Measurements from ENCODE around the gene COX6A2. TPM values are rescaled to one million over a fixed set of nuclear protein-coding genes. Genes with fewer than 3 reads are reported as not detected.

The COX6A2 gene
- polyA plus RNA-seq, 1 donor from 2014 or later = not detected

DNA sequence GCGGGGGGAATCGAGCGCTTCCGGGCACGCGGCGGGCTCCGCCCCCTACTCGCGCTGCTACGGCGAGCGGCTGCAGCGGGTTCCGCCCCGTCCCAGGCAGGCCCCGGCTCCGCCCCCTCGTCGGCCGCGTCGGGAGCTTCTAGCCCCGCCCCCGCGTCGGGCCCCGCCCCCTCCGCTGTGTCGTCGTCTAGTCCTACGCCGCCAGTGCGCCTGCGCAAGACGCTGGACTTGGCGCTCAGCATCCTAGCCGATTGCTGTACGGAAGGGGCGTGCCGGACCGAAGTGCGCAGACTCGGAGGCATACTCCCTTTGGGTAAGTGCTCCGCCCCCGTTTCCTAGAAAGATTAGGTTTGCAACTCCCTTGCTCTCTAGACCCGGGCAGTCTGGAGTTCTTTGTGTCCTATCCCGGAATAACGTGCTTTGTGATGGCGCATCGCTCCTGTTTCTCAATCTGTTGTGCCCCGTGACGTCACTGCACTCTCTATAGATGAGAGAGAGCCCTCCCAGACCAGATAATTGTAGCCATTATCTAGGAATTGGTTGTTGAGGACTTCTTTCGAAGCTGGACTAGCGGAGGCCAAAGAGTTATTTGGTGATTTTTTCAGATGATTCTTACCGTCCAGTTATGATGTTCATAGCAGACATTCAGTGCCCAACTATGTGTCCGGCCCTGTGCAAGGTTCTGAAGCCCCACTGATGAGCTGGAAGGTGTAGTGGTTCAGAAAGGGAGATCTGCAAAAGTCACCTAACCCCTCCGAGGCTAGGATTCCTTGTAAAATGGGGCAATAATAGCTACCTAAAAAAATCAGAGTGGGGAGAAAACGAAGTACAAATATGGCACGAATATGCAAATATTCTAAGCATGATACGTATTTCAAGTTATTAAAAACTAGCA lies 31.8 kb upstream of the COX6A2 start:
- peak overlapping the region; percentile 99 for H3K4me3 ChIP-seq (ENCODE audit: low read length)
- H2AFZ ChIP-seq (ENCODE audit: low read depth, low read length) = peak overlapping the region; percentile 93
- peak overlapping the region; percentile 98 for H3K4me2 ChIP-seq (ENCODE audit: low read length)
- H3K36me3 ChIP-seq (ENCODE audit: insufficient read depth, low read length) = no peaks in the 10 kb centered on the region
- peak overlapping the region; percentile 98 for H3K9ac ChIP-seq (ENCODE audit: low read length)
- H3K9me2 ChIP-seq (ENCODE audit: insufficient read depth, low read length) = no peaks in the 10 kb centered on the region
- no peaks in the 10 kb centered on the region for H3K27me3 ChIP-seq (ENCODE audit: insufficient read depth, low read depth, low read length)
- H3K9me3 ChIP-seq (ENCODE audit: low read length) = no peaks in the 10 kb centered on the region
- H3K27ac ChIP-seq (ENCODE audit: low read length) = peak overlapping the region; percentile 98
- no peaks in the 10 kb centered on the region for H4K20me1 ChIP-seq (ENCODE audit: insufficient read depth)
- TF ChIP-seq POLR2AphosphoS5 (IDR thresholded peaks at IDR 0.05) (peak; percentile 74), SMC3 (conservative IDR thresholded peaks at IDR 0.05; ENCODE audit: poor library complexity) (no peak), MXI1 (conservative IDR thresholded peaks at IDR 0.05; ENCODE audit: poor library complexity, severe bottlenecking) (no peak), RAD21 (conservative IDR thresholded peaks at IDR 0.05) (no peak), REST (IDR thresholded peaks at IDR 0.05; ENCODE audit: borderline replicate concordance) (no peak), EP300 (conservative IDR thresholded peaks at IDR 0.05; ENCODE audit: poor library complexity, severe bottlenecking) (no peak), TAF1 (IDR thresholded peaks at IDR 0.05; ENCODE audit: low read depth) (peak; percentile 16), EZH2 (IDR thresholded peaks at IDR 0.05; ENCODE audit: borderline replicate concordance, insufficient read depth, low read length, poor library complexity, severe bottlenecking) (no peak)
- TF ChIP-seq, protein P1, sequence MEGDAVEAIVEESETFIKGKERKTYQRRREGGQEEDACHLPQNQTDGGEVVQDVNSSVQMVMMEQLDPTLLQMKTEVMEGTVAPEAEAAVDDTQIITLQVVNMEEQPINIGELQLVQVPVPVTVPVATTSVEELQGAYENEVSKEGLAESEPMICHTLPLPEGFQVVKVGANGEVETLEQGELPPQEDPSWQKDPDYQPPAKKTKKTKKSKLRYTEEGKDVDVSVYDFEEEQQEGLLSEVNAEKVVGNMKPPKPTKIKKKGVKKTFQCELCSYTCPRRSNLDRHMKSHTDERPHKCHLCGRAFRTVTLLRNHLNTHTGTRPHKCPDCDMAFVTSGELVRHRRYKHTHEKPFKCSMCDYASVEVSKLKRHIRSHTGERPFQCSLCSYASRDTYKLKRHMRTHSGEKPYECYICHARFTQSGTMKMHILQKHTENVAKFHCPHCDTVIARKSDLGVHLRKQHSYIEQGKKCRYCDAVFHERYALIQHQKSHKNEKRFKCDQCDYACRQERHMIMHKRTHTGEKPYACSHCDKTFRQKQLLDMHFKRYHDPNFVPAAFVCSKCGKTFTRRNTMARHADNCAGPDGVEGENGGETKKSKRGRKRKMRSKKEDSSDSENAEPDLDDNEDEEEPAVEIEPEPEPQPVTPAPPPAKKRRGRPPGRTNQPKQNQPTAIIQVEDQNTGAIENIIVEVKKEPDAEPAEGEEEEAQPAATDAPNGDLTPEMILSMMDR (IDR thresholded peaks at IDR 0.05; ENCODE audit: poor library complexity, severe bottlenecking) = no peak
- peaks cover 8% of the 10 kb centered on the region for H3F3A ChIP-seq (ENCODE audit: insufficient read depth, low read length, poor library complexity, severe bottlenecking)
- H3K79me2 ChIP-seq (replicated peaks; ENCODE audit: insufficient read depth, low read length) = peaks cover 22% of the 10 kb centered on the region

GRCh38 chr16:31458844-31459686 lies 30.9 kb upstream of the COX6A2 start, which contains the start of gene ARMC5:
Gene ARMC5 (plus strand): TSS chr16:31459501. CDS start chr16:31459525, 24 bp downstream.
- Histone ChIP-seq H3K9me2 (ENCODE audit: insufficient read depth, low read length) (no peaks in the 10 kb centered on the region), H3K79me2 (replicated peaks; ENCODE audit: insufficient read depth, low read length) (peaks cover 22% of the 10 kb centered on the region), H3K27me3 (ENCODE audit: insufficient read depth, low read depth, low read length) (no peaks in the 10 kb centered on the region), H3K9me3 (ENCODE audit: low read length) (no peaks in the 10 kb centered on the region), H3K4me3 (ENCODE audit: low read length) (peak within 1 kb of the TSS; percentile 99), H3K9ac (ENCODE audit: low read length) (peak within 1 kb of the TSS; percentile 98), H3F3A (ENCODE audit: insufficient read depth, low read length, poor library complexity, severe bottlenecking) (peaks cover 8% of the 10 kb centered on the region), H3K36me3 (ENCODE audit: insufficient read depth, low read length) (no peaks in the 10 kb centered on the region), H4K20me1 (ENCODE audit: insufficient read depth) (no peaks in the 10 kb centered on the region), H3K27ac (ENCODE audit: low read length) (peak within 1 kb of the TSS; percentile 98), H3K4me2 (ENCODE audit: low read length) (peak within 1 kb of the TSS; percentile 98), H2AFZ (ENCODE audit: low read depth, low read length) (peak within 1 kb of the TSS; percentile 93)
- TF ChIP-seq TAF1 (IDR thresholded peaks at IDR 0.05; ENCODE audit: low read depth) (peak; percentile 77), REST (IDR thresholded peaks at IDR 0.05; ENCODE audit: borderline replicate concordance) (peak; percentile 91), EP300 (conservative IDR thresholded peaks at IDR 0.05; ENCODE audit: poor library complexity, severe bottlenecking) (peak; percentile 80), POLR2AphosphoS5 (IDR thresholded peaks at IDR 0.05) (peak; percentile 96), MXI1 (conservative IDR thresholded peaks at IDR 0.05; ENCODE audit: poor library complexity, severe bottlenecking) (peak; percentile 99), EZH2 (IDR thresholded peaks at IDR 0.05; ENCODE audit: borderline replicate concordance, insufficient read depth, low read length, poor library complexity, severe bottlenecking) (no peak), RAD21 (conservative IDR thresholded peaks at IDR 0.05) (peak; percentile 48), SMC3 (conservative IDR thresholded peaks at IDR 0.05; ENCODE audit: poor library complexity) (peak; percentile 60)
- TF ChIP-seq, protein P1 (IDR thresholded peaks at IDR 0.05; ENCODE audit: poor library complexity, severe bottlenecking) = peak; percentile 70

Data from neural cell (in vitro differentiated cells).